CD14-positive monocyte (primary cell): ENCODE data around the gene SSTR3. TPM values are rescaled to one million over a fixed set of nuclear protein-coding genes. Genes with fewer than 3 reads are reported as not detected.

ENCODE experiments used
- DNase-seq, 3 donors: peaks; one replicate each; pipeline ENCODE4 v3.0.0-alpha.2; 2011 to 2022
- H2AFZ ChIP-seq: 2 replicates; pipeline ENCODE4 v1.6.0; 2012; ENCODE audit warnings: mild to moderate bottlenecking, low read depth, low read length, inconsistent platforms; ENCODE audit not compliant: insufficient read depth, poor library complexity, severe bottlenecking
- H3K27ac ChIP-seq, 2 donors: 1 replicate in 1 of 2; 2 replicates in 1 of 2; pipeline ENCODE4 v1.5.1; 2012 to 2013; ENCODE audit warnings: low read length in 2 of 2, control low read depth in 1 of 2, inconsistent platforms in 1 of 2, low read depth in 1 of 2, mild to moderate bottlenecking in 1 of 2
- H3K27me3 ChIP-seq, 2 donors: one replicate each; pipeline versions ENCODE4 v1.6.0 to v1.6.1; 2011 to 2013; ENCODE audit warnings: low read length in 2 of 2; ENCODE audit not compliant: control insufficient read depth in 2 of 2, insufficient read depth in 2 of 2
- H3K36me3 ChIP-seq, 2 donors: replicated peaks in 1 of 2; 1 replicate in 1 of 2; 2 replicates in 1 of 2; pipeline versions ENCODE4 v1.5.1 to v1.6.1; 2012 to 2013; ENCODE audit warnings: low read length in 2 of 2, control low read depth in 1 of 2, inconsistent platforms in 1 of 2, mild to moderate bottlenecking in 1 of 2; ENCODE audit not compliant: insufficient read depth in 2 of 2, control insufficient read depth in 1 of 2
- H3K4me1 ChIP-seq, 2 donors: 1 replicate in 1 of 2; 2 replicates in 1 of 2; pipeline versions ENCODE4 v1.5.1 to v1.6.1; 2012 to 2013; ENCODE audit warnings: low read length in 2 of 2, control low read depth in 1 of 2, inconsistent platforms in 1 of 2, mild to moderate bottlenecking in 1 of 2, moderate library complexity in 1 of 2; ENCODE audit not compliant: insufficient read depth in 2 of 2, control insufficient read depth in 1 of 2
- H3K4me2 ChIP-seq: replicated peaks from 2 replicates; pipeline ENCODE3; 2012; ENCODE audit warnings: low read length, moderate library complexity, mild to moderate bottlenecking; ENCODE audit not compliant: poor library complexity, severe bottlenecking; ENCODE audit errors: extremely low read depth
- H3K4me3 ChIP-seq, 3 experiments: fragments of 200-600 bp in 1 of 3; sonication (generic) in 1 of 3; replicated peaks in 1 of 3; 1 replicate in 2 of 3; 2 replicates in 1 of 3; pipeline ENCODE4 v1.5.1; 2011 to 2013; ENCODE audit warnings: low read length in 3 of 3, mild to moderate bottlenecking in 3 of 3, control low read depth in 2 of 3, low read depth in 2 of 3, inconsistent platforms in 1 of 3, moderate library complexity in 1 of 3
- H3K79me2 ChIP-seq: 2 replicates; pipeline ENCODE4 v1.6.0; 2012; ENCODE audit warnings: mild to moderate bottlenecking, control low read depth, inconsistent platforms, low read length, moderate library complexity; ENCODE audit not compliant: insufficient read depth
- H3K9ac ChIP-seq: 2 replicates; pipeline ENCODE4 v1.6.0; 2017; ENCODE audit warnings: low read length, mild to moderate bottlenecking; ENCODE audit not compliant: insufficient read depth, poor library complexity, severe bottlenecking
- H3K9me3 ChIP-seq, 2 donors: replicated peaks in 1 of 2; 1 replicate in 1 of 2; 2 replicates in 1 of 2; pipeline versions ENCODE4 v1.5.1 to v1.6.1; 2012 to 2013; ENCODE audit warnings: low read length in 2 of 2, control low read depth in 1 of 2; ENCODE audit not compliant: control insufficient read depth in 1 of 2, insufficient read depth in 1 of 2
- H4K20me1 ChIP-seq: 2 replicates; pipeline ENCODE4 v1.6.0; 2012; ENCODE audit warnings: mild to moderate bottlenecking, low read length, control low read depth, moderate library complexity; ENCODE audit not compliant: insufficient read depth
- H3K27ac Mint-ChIP-seq, 7 donors: one replicate each; pipeline ENCODE4 v1.8.0; 2020; ENCODE audit warnings: mild to moderate bottlenecking in 7 of 7, mixed read lengths in 7 of 7, moderate library complexity in 6 of 7, inconsistent platforms in 2 of 7
- H3K27me3 Mint-ChIP-seq, 3 donors: one replicate each; pipeline ENCODE4 v1.8.0; 2021 to 2022; ENCODE audit warnings: low read depth in 3 of 3, mild to moderate bottlenecking in 3 of 3, mixed read lengths in 3 of 3, moderate library complexity in 3 of 3, inconsistent platforms in 1 of 3
- H3K36me3 Mint-ChIP-seq, 2 donors: one replicate each; pipeline ENCODE4 v1.8.0; 2020; ENCODE audit warnings: mixed read lengths in 2 of 2, inconsistent platforms in 1 of 2, mild to moderate bottlenecking in 1 of 2
- H3K4me1 Mint-ChIP-seq: one replicate; pipeline ENCODE4 v1.8.0; 2020; ENCODE audit warnings: mild to moderate bottlenecking, mixed read lengths
- H3K4me3 Mint-ChIP-seq, 2 donors: one replicate each; pipeline ENCODE4 v1.8.0; 2020; ENCODE audit warnings: mild to moderate bottlenecking in 2 of 2, mixed read lengths in 2 of 2, moderate library complexity in 1 of 2
- H3K9me3 Mint-ChIP-seq, 7 donors: one replicate each; pipeline ENCODE4 v1.8.0; 2020 to 2022; ENCODE audit warnings: mixed read lengths in 7 of 7, mild to moderate bottlenecking in 6 of 7, moderate library complexity in 6 of 7, inconsistent platforms in 2 of 7
- CTCF ChIP-seq: fragments of 200-600 bp; IDR thresholded peaks from one replicate; pipeline ENCODE4 v1.8.0; 2022; ENCODE audit warnings: antibody characterized with exemption, mild to moderate bottlenecking
- WGBS: methylation state at CpG from one replicate; pipeline ENCODE4 v1.1.5; 2013; ENCODE audit warnings: missing lambda C conversion rate; ENCODE audit not compliant: insufficient coverage; 5-methylcytosine and 5-hydroxymethylcytosine counted together
- intact Hi-C, 2 donors: fragments of 100-400 bp; cut with micrococcal nuclease; formaldehyde crosslinking; loops; one replicate each; pipeline versions ENCODE4 v1.15.0 to v1.15.1; 2023
- polyA plus RNA-seq, 3 donors: library from polyadenylated mRNA; depleted of rRNA in 1 of 3; unstranded in 2 of 3; stranded (reverse) in 1 of 3; fragments of 300-500 nt in 2 of 3; fragments of >200 nt in 1 of 3; fragmentation: Illumina TruSeq in 2 of 3; gene quantifications; 1 replicate in 2 of 3; 2 replicates in 1 of 3; pipeline ENCODE4 v1.2.3, GENCODE V29; 2012 to 2021

The SSTR3 gene
- polyA plus RNA-seq, 3 donors = 0.04 TPM; not detected in 2

GRCh38 chr22:37229012-37229804, 16.9 kb upstream of the SSTR3 start:
- Mint-ChIP-seq H3K36me3 (peaks cover 67 to 87% of the 10 kb centered on the region in 2 donors), H3K4me3 (peak overlapping the region; percentile 55 to 80), H3K27ac (peak overlapping the region; percentile 96 to 99 (median 97)), H3K27me3 (peaks cover 0 to 2% (median 0%) of the 10 kb centered on the region in 3 donors), H3K9me3 (no peaks in the 10 kb centered on the region), H3K4me1 (peaks cover 86% of the 10 kb centered on the region)
- 53% methylated on average over 5 of the region's 7 CpGs for WGBS
- no peaks in the 10 kb centered on the region for H3K9me3 ChIP-seq
- H3K4me2 ChIP-seq = peak overlapping the region; percentile 43
- peaks cover 73% of the 10 kb centered on the region for H4K20me1 ChIP-seq
- peak overlapping the region; percentile 83 for H3K9ac ChIP-seq
- H3K4me3 ChIP-seq = peak overlapping the region in 1 of 3 experiments; percentile 52
- DNase-seq = peak; percentile 41 to 85 (median 70)
- intact Hi-C loops = no loop called here
- peaks cover 72% of the 10 kb centered on the region for H3K79me2 ChIP-seq
- H2AFZ ChIP-seq = no peak overlapping the region
- no peaks in the 10 kb centered on the region for H3K27me3 ChIP-seq
- peaks cover 72 to 91% of the 10 kb centered on the region in 2 donors for H3K4me1 ChIP-seq
- H3K27ac ChIP-seq = peak overlapping the region; percentile 90 to 100
- TF ChIP-seq CTCF = no peak
- H3K36me3 ChIP-seq = peaks cover 67 to 72% of the 10 kb centered on the region in 2 donors

- Histone ChIP-seq H4K20me1 (peaks cover 70% of the 10 kb centered on the region), H3K4me1 (peaks cover 79 to 91% of the 10 kb centered on the region in 2 donors), H3K9me3 (no peaks in the 10 kb centered on the region), H3K4me2 (peak overlapping the region; percentile 43), H2AFZ (no peak overlapping the region), H3K4me3 (peak overlapping the region in 1 of 3 experiments; percentile 52), H3K9ac (peak overlapping the region; percentile 83), H3K36me3 (peaks cover 59 to 69% of the 10 kb centered on the region in 2 donors), H3K27ac (peak overlapping the region; percentile 90 to 100), H3K79me2 (peaks cover 64% of the 10 kb centered on the region), H3K27me3 (no peaks in the 10 kb centered on the region)
- Mint-ChIP-seq H3K36me3 (peaks cover 66 to 87% of the 10 kb centered on the region in 2 donors), H3K27me3 (peaks cover 0 to 2% (median 0%) of the 10 kb centered on the region in 3 donors), H3K27ac (peak overlapping the region; percentile 96 to 99 (median 97)), H3K9me3 (no peaks in the 10 kb centered on the region), H3K4me3 (peak overlapping the region; percentile 6 to 59), H3K4me1 (peaks cover 86% of the 10 kb centered on the region)
- 11% methylated on average over 15 of the region's 20 CpGs for WGBS
- DNase-seq = peak; percentile 47 to 58 (median 52)
- no peak for TF ChIP-seq CTCF
- intact Hi-C loops = no loop called here
These were observed 16.1 kb upstream of the SSTR3 start for GRCh38 chr22:37228106-37229011.
